Hepatocyte (in vitro differentiated cells): ENCODE measurements around the gene SIL1. TPM values are rescaled to one million over a fixed set of nuclear protein-coding genes. Genes with fewer than 3 reads are reported as not detected.
"Not testable (repeated sequence)": the region's sequence is repeated elsewhere in the genome, so short reads cannot be mapped to it uniquely, and the experiment has no call there.

Experiments
- DNase-seq: peaks from one replicate; pipeline ENCODE4 v3.0.0-alpha.2; 2016; ENCODE audit warnings: low spot score
- H2AFZ ChIP-seq: fragments of 200-600 bp; sonication (generic); 2 replicates; pipeline ENCODE4 v1.6.0; 2016; ENCODE audit warnings: antibody characterized with exemption, mild to moderate bottlenecking
- H3K27ac ChIP-seq: fragments of 200-600 bp; sonication (generic); 2 replicates; pipeline ENCODE4 v1.5.1; 2016; ENCODE audit warnings: mild to moderate bottlenecking
- H3K27me3 ChIP-seq: fragments of 200-600 bp; sonication (generic); 2 replicates; pipeline ENCODE4 v1.6.1; 2016
- H3K36me3 ChIP-seq: fragments of 200-600 bp; sonication (generic); replicated peaks from 2 replicates; pipeline ENCODE4 v1.5.1; 2016; ENCODE audit warnings: low read depth; ENCODE audit not compliant: insufficient read depth
- H3K4me1 ChIP-seq: fragments of 200-600 bp; sonication (generic); 2 replicates; pipeline ENCODE4 v1.5.1; 2016; ENCODE audit warnings: mild to moderate bottlenecking, moderate library complexity; ENCODE audit not compliant: insufficient read depth
- H3K4me2 ChIP-seq: fragments of 200-600 bp; sonication (generic); 2 replicates; pipeline ENCODE4 v1.6.0; 2016
- H3K4me3 ChIP-seq: fragments of 200-600 bp; sonication (generic); 2 replicates; pipeline ENCODE4 v1.5.1; 2016; ENCODE audit warnings: mild to moderate bottlenecking
- H3K79me2 ChIP-seq: fragments of 200-600 bp; sonication (generic); 2 replicates; pipeline ENCODE4 v1.6.0; 2017; ENCODE audit warnings: mild to moderate bottlenecking
- H3K9me2 ChIP-seq: fragments of 200-600 bp; sonication (generic); replicated peaks from 2 replicates; pipeline ENCODE4 v1.6.0; 2017; ENCODE audit warnings: mild to moderate bottlenecking; ENCODE audit not compliant: insufficient read depth
- H3K9me3 ChIP-seq: fragments of 200-600 bp; sonication (generic); 2 replicates; pipeline ENCODE4 v1.5.1; 2016; ENCODE audit warnings: low read depth, mild to moderate bottlenecking
- H4K20me1 ChIP-seq: fragments of 200-600 bp; sonication (generic); 2 replicates; pipeline ENCODE4 v1.6.0; 2016; ENCODE audit warnings: mild to moderate bottlenecking; ENCODE audit not compliant: insufficient read depth, poor library complexity, severe bottlenecking
- CTCF ChIP-seq: fragments of 200-600 bp; sonication (generic); IDR thresholded peaks from 2 replicates; pipeline ENCODE4 v1.5.1; 2016; ENCODE audit warnings: antibody characterized with exemption, mild to moderate bottlenecking; ENCODE audit not compliant: poor library complexity
- EZH2 ChIP-seq: fragments of 200-600 bp; sonication (generic); IDR thresholded peaks from 2 replicates; pipeline ENCODE4 v1.6.1; 2016; ENCODE audit warnings: antibody characterized with exemption, mild to moderate bottlenecking, borderline replicate concordance
- EZH2phosphoT487 ChIP-seq: fragments of 200-600 bp; sonication (generic); IDR thresholded peaks from one replicate; pipeline ENCODE4 v1.6.1; 2018; ENCODE audit warnings: antibody characterized with exemption, mild to moderate bottlenecking, low read depth, moderate library complexity; ENCODE audit not compliant: unreplicated experiment, severe bottlenecking
- WGBS: methylation state at CpG from one replicate; pipeline ENCODE4 v1.1.6; 2016; ENCODE audit warnings: low lambda C conversion rate; ENCODE audit errors: missing lambda C conversion rate; 5-methylcytosine and 5-hydroxymethylcytosine counted together
- polyA plus RNA-seq: library from polyadenylated mRNA; unstranded; fragments of >200 nt; fragmentation: Nextera tagmentation; extraction: Ambion mirVana; gene quantifications from 2 replicates; pipeline ENCODE4 v1.2.1, GENCODE V29; 2016
- total RNA-seq: library from RNA; depleted of rRNA; stranded (reverse); fragments of >200 nt; gene quantifications from 2 replicates; pipeline ENCODE4 v1.2.3, GENCODE V29; 2014

The SIL1 gene
- total and polyA plus RNA-seq, 2 experiments from 2014 or later: 82.0 to 176 TPM

GRCh38 chr5:139077899-139078298 is 120.3 kb downstream of the SIL1 start:
- Histone ChIP-seq H3K36me3 (no peaks in the 10 kb centered on the region), H3K27me3 (no peaks in the 10 kb centered on the region), H4K20me1 (no peaks in the 10 kb centered on the region), H3K4me2 (no peak overlapping the region), H3K4me3 (no peak overlapping the region), H3K27ac (no peak overlapping the region), H3K4me1 (no peaks in the 10 kb centered on the region), H3K9me2 (no peaks in the 10 kb centered on the region), H2AFZ (no peak overlapping the region), H3K9me3 (no peaks in the 10 kb centered on the region), H3K79me2 (no peaks in the 10 kb centered on the region)
- no peak for DNase-seq
- 88% methylated on average over 1 of the region's 1 CpG for WGBS
- TF ChIP-seq EZH2 (no peak), CTCF (no peak), EZH2phosphoT487 (no peak)

- Histone ChIP-seq H3K36me3 (no peaks in the 10 kb centered on the region), H3K4me1 (no peaks in the 10 kb centered on the region), H4K20me1 (no peaks in the 10 kb centered on the region), H3K4me3 (no peak overlapping the region), H3K27ac (no peak overlapping the region), H3K9me2 (no peaks in the 10 kb centered on the region), H3K79me2 (no peaks in the 10 kb centered on the region), H3K27me3 (no peaks in the 10 kb centered on the region), H2AFZ (no peak overlapping the region), H3K9me3 (no peaks in the 10 kb centered on the region), H3K4me2 (no peak overlapping the region)
- 74% methylated on average over 1 of the region's 1 CpG for WGBS
- no peak for TF ChIP-seq EZH2
- no peak for TF ChIP-seq EZH2phosphoT487
- no peak for TF ChIP-seq CTCF
- DNase-seq: no peak
These were observed 122.1 kb downstream of the SIL1 start for GRCh38 chr5:139076111-139076510.

GRCh38 chr5:139075066-139076050 is 122.8 kb downstream of the SIL1 start:
- DNase-seq: no peak

GRCh38 chr5:139073956-139074355 is 124.2 kb downstream of the SIL1 start:
- not testable (repeated sequence) for H4K20me1 ChIP-seq, H3K36me3 ChIP-seq, H3K9me2 ChIP-seq, H3K79me2 ChIP-seq, H3K4me2 ChIP-seq, H3K27me3 ChIP-seq, H3K4me1 ChIP-seq, H3K27ac ChIP-seq, H3K9me3 ChIP-seq, H3K4me3 ChIP-seq, DNase-seq, H2AFZ ChIP-seq
- WGBS: 95% methylated on average over 2 of the region's 2 CpGs

More at GRCh38 chr5:139075066-139076050, 122.8 kb downstream of the SIL1 start:
- Histone ChIP-seq H2AFZ (no peak overlapping the region), H3K27ac (no peak overlapping the region), H3K4me2 (no peak overlapping the region), H3K79me2 (no peaks in the 10 kb centered on the region), H4K20me1 (no peaks in the 10 kb centered on the region), H3K4me3 (no peak overlapping the region), H3K27me3 (no peaks in the 10 kb centered on the region), H3K9me2 (no peaks in the 10 kb centered on the region), H3K4me1 (no peaks in the 10 kb centered on the region), H3K36me3 (no peaks in the 10 kb centered on the region), H3K9me3 (no peaks in the 10 kb centered on the region)
- WGBS: 84% methylated on average over 8 of the region's 8 CpGs
- TF ChIP-seq CTCF (no peak), EZH2phosphoT487 (no peak), EZH2 (no peak)
